ENCODE data around the gene P2RX5. TPM values are rescaled to one million over a fixed set of nuclear protein-coding genes. Genes with fewer than 3 reads are reported as not detected.

The P2RX5 gene
- total and polyA plus RNA-seq, 5 donors from 2014 or later = 11.8 to 21.0 (median 16.4) TPM

Other genes with a start within 250 kb of the P2RX5 start
- not detected for gene SPATA22, start 224.3 kb downstream of the P2RX5 start, total RNA-seq
- under 1 TPM in 1 of 4 donors, not detected in 3; 0.23 TPM for gene SPATA22, start 224.3 kb downstream of the P2RX5 start, polyA plus RNA-seq
- not detected for gene ASPA, start 220.2 kb downstream of the P2RX5 start, total RNA-seq
- gene ASPA, start 220.2 kb downstream of the P2RX5 start, polyA plus RNA-seq = not detected
- gene TRPV3, start 138.3 kb downstream of the P2RX5 start, total RNA-seq = 0.25 TPM
- gene TRPV3, start 138.3 kb downstream of the P2RX5 start, polyA plus RNA-seq = under 1 TPM in 1 of 4 donors, not detected in 3; 0.06 TPM
- 3.4 TPM for gene TRPV1, start 86.7 kb downstream of the P2RX5 start, total RNA-seq
- gene TRPV1, start 86.7 kb downstream of the P2RX5 start, polyA plus RNA-seq = 1 to 10 TPM in 1 of 4 donors, under 1 TPM in 2, not detected in 1; 0.25 to 1.3 (median 0.70) TPM
- 7.5 TPM for gene SHPK, start 59.9 kb downstream of the P2RX5 start, total RNA-seq
- 1 to 10 TPM; 6.1 to 8.5 (median 6.8) TPM for gene SHPK, start 59.9 kb downstream of the P2RX5 start, polyA plus RNA-seq
- 10.0 TPM for gene CTNS, start 59.4 kb downstream of the P2RX5 start, total RNA-seq
- 10 to 100 TPM; 10.2 to 11.5 (median 10.4) TPM for gene CTNS, start 59.4 kb downstream of the P2RX5 start, polyA plus RNA-seq
- 14.9 TPM for gene TAX1BP3, start 27.6 kb downstream of the P2RX5 start, total RNA-seq
- gene TAX1BP3, start 27.6 kb downstream of the P2RX5 start, polyA plus RNA-seq = 10 to 100 TPM; 33.2 to 43.6 (median 35.7) TPM
- gene EMC6, start 27.3 kb downstream of the P2RX5 start, total RNA-seq = 27.2 TPM
- gene EMC6, start 27.3 kb downstream of the P2RX5 start, polyA plus RNA-seq = 100 to 1,000 TPM; 112 to 125 (median 117) TPM
- gene HASPIN, start 27.7 kb upstream of the P2RX5 start, total RNA-seq = 0.27 TPM
- gene HASPIN, start 27.7 kb upstream of the P2RX5 start, polyA plus RNA-seq = under 1 TPM; 0.07 to 0.53 (median 0.34) TPM
- 14.2 TPM for gene ITGAE, start 105.0 kb upstream of the P2RX5 start, total RNA-seq
- 10 to 100 TPM; 32.5 to 46.4 (median 38.9) TPM for gene ITGAE, start 105.0 kb upstream of the P2RX5 start, polyA plus RNA-seq
- gene NCBP3, start 150.1 kb upstream of the P2RX5 start, total RNA-seq = 46.0 TPM
- 10 to 100 TPM; 10.5 to 15.7 (median 12.2) TPM for gene NCBP3, start 150.1 kb upstream of the P2RX5 start, polyA plus RNA-seq
- gene CAMKK1, start 196.9 kb upstream of the P2RX5 start, total RNA-seq = 3.2 TPM
- gene CAMKK1, start 196.9 kb upstream of the P2RX5 start, polyA plus RNA-seq = under 1 TPM; 0.09 to 0.96 (median 0.72) TPM
- 2.3 TPM for gene P2RX1, start 220.3 kb upstream of the P2RX5 start, total RNA-seq
- gene P2RX1, start 220.3 kb upstream of the P2RX5 start, polyA plus RNA-seq = not detected